HL-60 (cell line): ENCODE data around the gene NUDCD3.

ENCODE experiments used
- DNase-seq, 2 experiments: peaks; one replicate each; pipeline ENCODE4 v3.0.0-alpha.2; 2010 to 2020; ENCODE audit warnings: low read depth in 1 of 2, low spot score in 1 of 2
- H3K27ac ChIP-seq: fragments of 250-450 bp; sonication (Bioruptor Pico); replicated peaks from 2 replicates; pipeline ENCODE4 v1.5.1; 2020; ENCODE audit warnings: mild to moderate bottlenecking, moderate library complexity
- H3K27me3 ChIP-seq: fragments of 250-450 bp; sonication (Bioruptor Pico); 2 replicates; pipeline ENCODE4 v1.5.1; 2021; ENCODE audit warnings: mild to moderate bottlenecking, moderate library complexity; ENCODE audit not compliant: insufficient read depth, poor library complexity, severe bottlenecking
- H3K4me3 ChIP-seq: replicated peaks from 2 replicates; pipeline ENCODE4 v1.5.1; 2011; ENCODE audit warnings: mild to moderate bottlenecking, control low read depth, low read length; ENCODE audit not compliant: insufficient read depth
- CTCF ChIP-seq: IDR thresholded peaks from one replicate; pipeline ENCODE4 v1.5.1; 2011; ENCODE audit warnings: low read length, control low read depth, inconsistent platforms; ENCODE audit not compliant: insufficient read depth
- GABPA ChIP-seq: IDR thresholded peaks from 2 replicates; pipeline ENCODE4 v1.6.1; 2012; ENCODE audit warnings: low read depth
- POLR2AphosphoS5 ChIP-seq: IDR thresholded peaks from 2 replicates; pipeline ENCODE4 v1.6.1; 2012; ENCODE audit warnings: low read depth
- SPI1 ChIP-seq: IDR thresholded peaks from 2 replicates; pipeline ENCODE4 v1.6.1; 2012; ENCODE audit warnings: low read depth, mild to moderate bottlenecking, borderline replicate concordance
- TF ChIP-seq, protein P1 (sequence below): IDR thresholded peaks from 2 replicates; pipeline ENCODE4 v1.6.1; 2012; ENCODE audit warnings: low read depth; ENCODE audit not compliant: insufficient replicate concordance

Gene NUDCD3

DNA sequence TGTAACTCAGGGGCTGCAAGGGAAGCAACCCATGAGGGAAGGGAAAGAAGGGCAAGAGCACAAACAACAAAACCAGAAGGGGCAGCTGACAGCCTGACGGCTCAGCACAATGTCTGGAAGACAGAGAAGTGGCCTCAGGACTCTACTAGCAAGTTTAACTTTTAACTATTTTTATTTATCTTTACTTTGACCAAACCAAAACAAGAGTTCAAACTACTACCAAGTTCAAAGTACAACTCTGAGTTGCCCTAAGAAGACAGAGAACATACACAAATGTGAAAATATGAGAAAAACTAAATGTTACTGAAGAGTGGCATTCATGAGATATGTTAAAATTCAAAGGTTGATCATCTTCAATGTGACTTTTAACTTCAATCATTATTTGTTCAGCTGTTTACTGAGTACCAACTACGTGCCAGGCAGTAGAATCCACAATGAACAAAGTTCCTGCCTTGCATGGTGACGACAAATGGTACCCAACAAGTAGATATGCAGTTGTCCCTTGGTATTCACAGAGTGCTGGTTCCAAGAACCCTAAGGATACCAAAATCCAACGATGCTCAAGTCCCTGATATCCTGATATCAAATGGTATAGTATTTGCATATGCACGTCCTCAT, 19.7 kb downstream of the NUDCD3 start:
- DNase-seq: no peak
- no peaks in the 10 kb centered on the region for H3K27me3 ChIP-seq
- TF ChIP-seq POLR2AphosphoS5: no peak
- TF ChIP-seq SPI1: no peak
- TF ChIP-seq, protein P1, sequence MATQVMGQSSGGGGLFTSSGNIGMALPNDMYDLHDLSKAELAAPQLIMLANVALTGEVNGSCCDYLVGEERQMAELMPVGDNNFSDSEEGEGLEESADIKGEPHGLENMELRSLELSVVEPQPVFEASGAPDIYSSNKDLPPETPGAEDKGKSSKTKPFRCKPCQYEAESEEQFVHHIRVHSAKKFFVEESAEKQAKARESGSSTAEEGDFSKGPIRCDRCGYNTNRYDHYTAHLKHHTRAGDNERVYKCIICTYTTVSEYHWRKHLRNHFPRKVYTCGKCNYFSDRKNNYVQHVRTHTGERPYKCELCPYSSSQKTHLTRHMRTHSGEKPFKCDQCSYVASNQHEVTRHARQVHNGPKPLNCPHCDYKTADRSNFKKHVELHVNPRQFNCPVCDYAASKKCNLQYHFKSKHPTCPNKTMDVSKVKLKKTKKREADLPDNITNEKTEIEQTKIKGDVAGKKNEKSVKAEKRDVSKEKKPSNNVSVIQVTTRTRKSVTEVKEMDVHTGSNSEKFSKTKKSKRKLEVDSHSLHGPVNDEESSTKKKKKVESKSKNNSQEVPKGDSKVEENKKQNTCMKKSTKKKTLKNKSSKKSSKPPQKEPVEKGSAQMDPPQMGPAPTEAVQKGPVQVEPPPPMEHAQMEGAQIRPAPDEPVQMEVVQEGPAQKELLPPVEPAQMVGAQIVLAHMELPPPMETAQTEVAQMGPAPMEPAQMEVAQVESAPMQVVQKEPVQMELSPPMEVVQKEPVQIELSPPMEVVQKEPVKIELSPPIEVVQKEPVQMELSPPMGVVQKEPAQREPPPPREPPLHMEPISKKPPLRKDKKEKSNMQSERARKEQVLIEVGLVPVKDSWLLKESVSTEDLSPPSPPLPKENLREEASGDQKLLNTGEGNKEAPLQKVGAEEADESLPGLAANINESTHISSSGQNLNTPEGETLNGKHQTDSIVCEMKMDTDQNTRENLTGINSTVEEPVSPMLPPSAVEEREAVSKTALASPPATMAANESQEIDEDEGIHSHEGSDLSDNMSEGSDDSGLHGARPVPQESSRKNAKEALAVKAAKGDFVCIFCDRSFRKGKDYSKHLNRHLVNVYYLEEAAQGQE: no peak
- TF ChIP-seq GABPA: no peak
- no peak for TF ChIP-seq CTCF
- no peak overlapping the region for H3K4me3 ChIP-seq
- H3K27ac ChIP-seq: no peak overlapping the region

DNA sequence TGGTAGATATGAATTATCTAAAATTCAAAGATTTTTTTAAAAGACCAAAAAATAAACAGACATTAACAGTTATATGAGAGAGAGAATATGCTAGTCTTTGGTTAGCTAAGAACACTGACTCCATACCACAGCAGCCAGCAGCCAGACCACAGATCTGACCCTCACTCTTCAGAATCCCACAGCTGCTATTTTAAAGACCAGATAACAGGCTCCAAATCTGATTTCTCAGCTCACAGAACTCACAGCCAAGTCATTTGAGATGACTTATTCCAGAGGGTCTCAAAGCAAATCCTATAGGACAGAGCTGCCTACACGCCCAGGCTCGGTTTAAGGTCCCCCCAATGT, 20.4 kb downstream of the NUDCD3 start:
- no peak for TF ChIP-seq GABPA
- DNase-seq: no peak
- Histone ChIP-seq H3K4me3 (no peak overlapping the region), H3K27me3 (no peaks in the 10 kb centered on the region), H3K27ac (no peak overlapping the region)

GRCh38 chr7:44469461-44470134, 20.9 kb downstream of the NUDCD3 start:
- no peak for DNase-seq
- no peak overlapping the region for H3K4me3 ChIP-seq
- no peaks in the 10 kb centered on the region for H3K27me3 ChIP-seq
- no peak overlapping the region for H3K27ac ChIP-seq
- TF ChIP-seq CTCF (no peak), SPI1 (no peak), POLR2AphosphoS5 (no peak), GABPA (no peak)
- TF ChIP-seq, protein P1: no peak

- no peak for DNase-seq
Measured at GRCh38 chr7:44467217-44467548, 23.3 kb downstream of the NUDCD3 start.

More at GRCh38 chr7:44467217-44467548, 23.3 kb downstream of the NUDCD3 start:
- Histone ChIP-seq H3K27me3 (no peaks in the 10 kb centered on the region), H3K27ac (no peak overlapping the region), H3K4me3 (no peak overlapping the region)
- no peak for TF ChIP-seq POLR2AphosphoS5
- no peak for TF ChIP-seq CTCF
- no peak for TF ChIP-seq SPI1
- TF ChIP-seq GABPA: no peak
- TF ChIP-seq, protein P1: no peak
